OCI-LY1 (cell line): ENCODE results near the gene AHDC1.

Source experiments
- CTCF ChIP-seq: fragments of 200-600 bp; sonication (generic), shearing (Covaris generic); IDR thresholded peaks from 2 replicates; pipeline ENCODE4 v1.5.1; 2017; ENCODE audit warnings: mild to moderate bottlenecking, antibody characterized with exemption, low read length, moderate library complexity, mixed read lengths
- EZH2 ChIP-seq: fragments of 200-600 bp; sonication (generic), shearing (Covaris generic); IDR thresholded peaks from 2 replicates; pipeline ENCODE4 v1.8.0; 2017; ENCODE audit warnings: borderline replicate concordance, mixed run types, mild to moderate bottlenecking, antibody characterized with exemption, low read length, moderate library complexity, mixed read lengths

- TF ChIP-seq CTCF (no peak), EZH2 (no peak)
Observed at GRCh38 chr1:27518808-27519207, 85.1 kb downstream of the AHDC1 start.
